IMR-90 (cell line): Measurements from ENCODE around the gene LINC01488.

Source experiments
- FOS ChIP-seq: fragments of 150-350 bp; IDR thresholded peaks from 2 replicates; pipeline ENCODE4 v1.6.1; 2016; ENCODE audit warnings: low read depth, low read length
- MAFK ChIP-seq: IDR thresholded peaks from 2 replicates; pipeline ENCODE4 v1.6.1; 2012; ENCODE audit warnings: low read depth, low read length, improper control_type of control experiment
- NFE2L2 ChIP-seq: fragments of 150-350 bp; IDR thresholded peaks from 2 replicates; pipeline ENCODE4 v1.6.1; 2016; ENCODE audit warnings: low read depth, mild to moderate bottlenecking, low read length
- POLR2A ChIP-seq: IDR thresholded peaks from 2 replicates; pipeline ENCODE4 v1.6.1; 2012; ENCODE audit warnings: mild to moderate bottlenecking, low read depth, low read length
- RAD21 ChIP-seq: IDR thresholded peaks from 2 replicates; pipeline ENCODE4 v1.6.1; 2012; ENCODE audit warnings: low read length, improper control_type of control experiment
- RFX5 ChIP-seq: IDR thresholded peaks from 2 replicates; pipeline ENCODE4 v1.8.0; 2012; ENCODE audit warnings: low read depth, mild to moderate bottlenecking, low read length, moderate library complexity
- SMC3 ChIP-seq: fragments of 150-350 bp; IDR thresholded peaks from 2 replicates; pipeline ENCODE4 v1.6.1; 2016; ENCODE audit warnings: low read depth, mild to moderate bottlenecking, antibody characterized with exemption, low read length, moderate library complexity
- TF ChIP-seq, protein P1 (sequence below): conservative IDR thresholded peaks from 2 replicates; pipeline ENCODE4 v1.5.1; 2012; ENCODE audit warnings: mild to moderate bottlenecking, low read depth, low read length, improper control_type of control experiment
- TF ChIP-seq, protein P2 (sequence below): fragments of 150-350 bp; IDR thresholded peaks from 2 replicates; pipeline ENCODE4 v1.6.1; 2017; ENCODE audit warnings: mild to moderate bottlenecking, antibody characterized with exemption, low read length, low read depth

DNA sequence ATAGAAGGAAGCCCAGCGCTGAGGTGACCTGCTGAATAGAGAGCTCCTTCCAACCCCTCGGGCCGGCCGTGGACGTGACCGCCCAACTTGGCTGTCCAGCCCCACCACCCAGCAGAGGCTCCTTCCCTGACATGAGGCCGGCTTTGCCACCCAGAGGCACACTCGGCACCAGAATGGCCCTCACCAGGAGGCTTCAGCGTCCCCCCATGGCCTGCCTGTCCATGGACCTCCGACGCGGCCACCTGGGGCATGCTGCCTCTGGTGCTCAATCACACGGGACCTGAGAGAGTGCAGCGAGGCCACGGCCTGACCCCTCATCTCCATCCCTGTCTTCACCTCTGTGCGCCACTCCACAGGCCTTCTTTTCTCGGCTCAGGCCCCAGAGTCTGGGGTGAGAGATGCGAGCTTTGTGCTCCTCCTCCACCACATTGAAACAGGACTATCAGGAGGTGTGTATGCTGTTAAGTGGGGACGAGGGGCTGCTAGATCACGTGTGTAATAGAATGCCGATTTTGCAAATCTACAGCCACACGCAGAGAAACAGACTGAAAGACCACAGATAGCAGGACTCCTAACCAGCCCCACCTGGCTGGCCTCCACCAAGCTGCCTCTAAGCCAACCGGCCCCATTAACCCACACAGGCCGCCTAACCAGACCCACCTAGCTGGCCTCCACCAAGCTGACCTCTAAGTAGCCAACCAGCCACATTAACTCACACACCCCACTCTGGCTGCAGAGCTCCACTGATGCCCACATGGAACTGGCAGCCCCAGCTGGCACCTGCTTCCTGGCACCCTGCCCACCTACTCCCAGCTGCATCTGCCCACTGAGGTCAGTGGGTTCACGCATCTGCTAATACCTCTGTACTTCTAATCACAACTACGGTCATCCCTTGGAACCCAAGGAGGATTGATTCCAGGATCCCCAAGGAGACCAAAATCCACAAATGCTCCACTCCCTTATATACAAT, 20.7 kb downstream of the LINC01488 start:
- TF ChIP-seq, protein P1, sequence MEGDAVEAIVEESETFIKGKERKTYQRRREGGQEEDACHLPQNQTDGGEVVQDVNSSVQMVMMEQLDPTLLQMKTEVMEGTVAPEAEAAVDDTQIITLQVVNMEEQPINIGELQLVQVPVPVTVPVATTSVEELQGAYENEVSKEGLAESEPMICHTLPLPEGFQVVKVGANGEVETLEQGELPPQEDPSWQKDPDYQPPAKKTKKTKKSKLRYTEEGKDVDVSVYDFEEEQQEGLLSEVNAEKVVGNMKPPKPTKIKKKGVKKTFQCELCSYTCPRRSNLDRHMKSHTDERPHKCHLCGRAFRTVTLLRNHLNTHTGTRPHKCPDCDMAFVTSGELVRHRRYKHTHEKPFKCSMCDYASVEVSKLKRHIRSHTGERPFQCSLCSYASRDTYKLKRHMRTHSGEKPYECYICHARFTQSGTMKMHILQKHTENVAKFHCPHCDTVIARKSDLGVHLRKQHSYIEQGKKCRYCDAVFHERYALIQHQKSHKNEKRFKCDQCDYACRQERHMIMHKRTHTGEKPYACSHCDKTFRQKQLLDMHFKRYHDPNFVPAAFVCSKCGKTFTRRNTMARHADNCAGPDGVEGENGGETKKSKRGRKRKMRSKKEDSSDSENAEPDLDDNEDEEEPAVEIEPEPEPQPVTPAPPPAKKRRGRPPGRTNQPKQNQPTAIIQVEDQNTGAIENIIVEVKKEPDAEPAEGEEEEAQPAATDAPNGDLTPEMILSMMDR: no peak
- no peak for TF ChIP-seq RFX5
- TF ChIP-seq SMC3: no peak
- no peak for TF ChIP-seq FOS
- TF ChIP-seq, protein P2, sequence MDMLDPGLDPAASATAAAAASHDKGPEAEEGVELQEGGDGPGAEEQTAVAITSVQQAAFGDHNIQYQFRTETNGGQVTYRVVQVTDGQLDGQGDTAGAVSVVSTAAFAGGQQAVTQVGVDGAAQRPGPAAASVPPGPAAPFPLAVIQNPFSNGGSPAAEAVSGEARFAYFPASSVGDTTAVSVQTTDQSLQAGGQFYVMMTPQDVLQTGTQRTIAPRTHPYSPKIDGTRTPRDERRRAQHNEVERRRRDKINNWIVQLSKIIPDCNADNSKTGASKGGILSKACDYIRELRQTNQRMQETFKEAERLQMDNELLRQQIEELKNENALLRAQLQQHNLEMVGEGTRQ: no peak
- peak; percentile 44 for TF ChIP-seq MAFK
- no peak for TF ChIP-seq NFE2L2
- no peak for TF ChIP-seq POLR2A
- TF ChIP-seq RAD21: no peak
